HEK293 (cell line): ENCODE results near the gene PIM2.
A peak's percentile ranks its signal among the peaks of the same experiment; 100 is the strongest.

Experiments
- GLIS1 ChIP-seq: fragments of 450-650 bp; formaldehyde crosslinking; IDR thresholded peaks from 2 replicates; pipeline ENCODE4 v1.5.1; 2016; ENCODE audit warnings: missing biosample characterization, missing genetic modification characterization
- PRDM10 ChIP-seq: fragments of 450-650 bp; formaldehyde crosslinking; IDR thresholded peaks from 2 replicates; pipeline ENCODE4 v1.5.1; 2016; ENCODE audit warnings: missing biosample characterization, missing genetic modification characterization
- REST ChIP-seq: fragments of 450-650 bp; formaldehyde crosslinking; IDR thresholded peaks from 2 replicates; pipeline ENCODE4 v1.5.1; 2016; ENCODE audit warnings: missing biosample characterization, missing genetic modification characterization
- SP2 ChIP-seq: fragments of 450-650 bp; formaldehyde crosslinking; IDR thresholded peaks from 2 replicates; pipeline ENCODE4 v1.5.1; 2016; ENCODE audit warnings: missing biosample characterization, missing genetic modification characterization
- ZBTB10 ChIP-seq: fragments of 450-650 bp; formaldehyde crosslinking; IDR thresholded peaks from 2 replicates; pipeline ENCODE4 v1.5.1; 2016; ENCODE audit warnings: missing biosample characterization, missing genetic modification characterization
- ZBTB17 ChIP-seq: fragments of 450-650 bp; formaldehyde crosslinking; IDR thresholded peaks from 2 replicates; pipeline ENCODE4 v1.5.1; 2016; ENCODE audit warnings: missing biosample characterization, missing genetic modification characterization
- ZBTB26 ChIP-seq: fragments of 450-650 bp; formaldehyde crosslinking; optimal IDR thresholded peaks from 2 replicates; pipeline ENCODE3; 2016; ENCODE audit warnings: missing biosample characterization, mild to moderate bottlenecking, missing genetic modification characterization
- ZBTB7A ChIP-seq: fragments of 450-650 bp; formaldehyde crosslinking; IDR thresholded peaks from 2 replicates; pipeline ENCODE4 v1.5.1; 2016; ENCODE audit warnings: low read depth, missing biosample characterization, missing genetic modification characterization
- ZFP3 ChIP-seq: fragments of 450-650 bp; formaldehyde crosslinking; IDR thresholded peaks from 2 replicates; pipeline ENCODE4 v1.5.1; 2016; ENCODE audit warnings: low read depth, missing biosample characterization, missing genetic modification characterization
- ZFP37 ChIP-seq: fragments of 450-650 bp; formaldehyde crosslinking; IDR thresholded peaks from 2 replicates; pipeline ENCODE4 v1.5.1; 2016; ENCODE audit warnings: missing biosample characterization, missing genetic modification characterization
- ZFP41 ChIP-seq: fragments of 450-650 bp; formaldehyde crosslinking; IDR thresholded peaks from 2 replicates; pipeline ENCODE4 v1.5.1; 2016; ENCODE audit warnings: missing biosample characterization, missing genetic modification characterization, borderline replicate concordance
- ZNF121 ChIP-seq: fragments of 450-650 bp; formaldehyde crosslinking; IDR thresholded peaks from 2 replicates; pipeline ENCODE4 v1.5.1; 2016; ENCODE audit warnings: missing biosample characterization, missing genetic modification characterization
- ZNF169 ChIP-seq: fragments of 450-650 bp; formaldehyde crosslinking; IDR thresholded peaks from 2 replicates; pipeline ENCODE4 v1.5.1; 2016; ENCODE audit warnings: missing biosample characterization, missing genetic modification characterization
- ZNF184 ChIP-seq: fragments of 450-650 bp; IDR thresholded peaks from 2 replicates; pipeline ENCODE4 v1.5.1; 2018; ENCODE audit warnings: missing biosample characterization, mild to moderate bottlenecking, missing genetic modification characterization
- ZNF239 ChIP-seq: fragments of 450-650 bp; formaldehyde crosslinking; IDR thresholded peaks from 2 replicates; pipeline ENCODE4 v1.5.1; 2016; ENCODE audit warnings: missing biosample characterization, missing genetic modification characterization
- ZNF311 ChIP-seq: fragments of 450-650 bp; formaldehyde crosslinking; IDR thresholded peaks from 2 replicates; pipeline ENCODE4 v1.5.1; 2017; ENCODE audit warnings: missing biosample characterization, missing genetic modification characterization, borderline replicate concordance
- ZNF341 ChIP-seq: fragments of 450-650 bp; formaldehyde crosslinking; IDR thresholded peaks from 2 replicates; pipeline ENCODE4; 2016; ENCODE audit warnings: low read depth, missing biosample characterization, missing genetic modification characterization
- ZNF354C ChIP-seq: fragments of 450-650 bp; formaldehyde crosslinking; IDR thresholded peaks from 2 replicates; pipeline ENCODE4 v1.5.1; 2016; ENCODE audit warnings: missing biosample characterization, missing genetic modification characterization, low read depth, borderline replicate concordance
- ZNF362 ChIP-seq: fragments of 450-650 bp; formaldehyde crosslinking; IDR thresholded peaks from 2 replicates; pipeline ENCODE4 v1.5.1; 2016; ENCODE audit warnings: missing biosample characterization, missing genetic modification characterization
- ZNF366 ChIP-seq: fragments of 450-650 bp; formaldehyde crosslinking; conservative IDR thresholded peaks from 2 replicates; pipeline ENCODE4 v1.5.1; 2016; ENCODE audit warnings: missing biosample characterization, missing genetic modification characterization
- ZNF37A ChIP-seq: fragments of 450-650 bp; IDR thresholded peaks from 2 replicates; pipeline ENCODE4 v1.5.1; 2018; ENCODE audit warnings: missing biosample characterization, missing genetic modification characterization
- ZNF654 ChIP-seq: fragments of 450-650 bp; formaldehyde crosslinking; IDR thresholded peaks from 2 replicates; pipeline ENCODE4 v1.5.1; 2016; ENCODE audit warnings: low read depth, missing biosample characterization, missing genetic modification characterization
- TF ChIP-seq, protein P1 (sequence below): IDR thresholded peaks from 2 replicates; pipeline ENCODE4 v1.6.1; 2011; ENCODE audit warnings: mild to moderate bottlenecking, low read depth, low read length, borderline replicate concordance
- TF ChIP-seq, protein P2 (sequence below): fragments of 450-650 bp; formaldehyde crosslinking; IDR thresholded peaks from 2 replicates; pipeline ENCODE4 v1.5.1; 2017; ENCODE audit warnings: missing biosample characterization, missing genetic modification characterization
- TF ChIP-seq, protein P3 (sequence below): fragments of 450-650 bp; formaldehyde crosslinking; IDR thresholded peaks from 2 replicates; pipeline ENCODE4 v1.5.1; 2016; ENCODE audit warnings: missing biosample characterization, missing genetic modification characterization

The PIM2 gene

DNA sequence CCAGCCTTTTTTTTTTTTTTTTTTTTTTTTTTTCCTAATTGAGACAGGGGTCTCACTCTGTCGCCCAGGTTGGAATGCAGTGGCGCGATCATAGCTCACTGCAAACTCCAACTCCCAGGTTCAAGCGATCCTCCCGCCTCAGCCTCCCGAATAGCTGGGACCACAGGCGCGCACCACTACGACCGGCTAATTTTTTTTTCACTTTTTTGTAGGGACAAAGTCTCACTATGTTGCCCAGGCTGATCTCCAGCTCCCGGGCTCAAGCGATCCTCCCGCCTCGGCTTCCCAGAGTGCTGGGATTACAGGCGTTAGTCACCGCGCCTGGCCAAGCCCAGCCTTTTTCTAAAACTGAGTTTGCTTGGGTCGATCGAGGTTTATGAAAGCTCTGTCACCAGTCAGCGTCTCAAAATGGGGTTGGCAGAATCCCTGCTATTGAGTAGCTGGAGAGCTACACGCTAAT lies 39.8 kb upstream of the PIM2 start (continued):
- TF ChIP-seq REST (tag by site-specific recombination) (no peak), ZNF366 (tag by site-specific recombination) (0 out of 2 replicates have a peak, but pooled peaks have one; percentile 19), ZFP37 (tag by site-specific recombination) (no peak), ZNF341 (tag by site-specific recombination) (no peak), ZNF239 (tag by site-specific recombination) (no peak), ZNF354C (tag by site-specific recombination) (no peak), ZBTB10 (tag by site-specific recombination) (no peak), ZFP3 (tag by site-specific recombination) (no peak), ZNF184 (tag by site-specific recombination) (no peak; the same call in 1 of the 2 replicates), ZNF311 (tag by site-specific recombination) (no peak), ZNF654 (no peak), SP2 (tag by site-specific recombination) (no peak), PRDM10 (tag by site-specific recombination) (peak; percentile 49), ZNF169 (tag by site-specific recombination) (no peak), ZNF362 (peak; percentile 100), ZBTB26 (tag by site-specific recombination) (no peak), ZBTB17 (tag by site-specific recombination) (peak; percentile 85), ZFP41 (no peak), GLIS1 (tag by site-specific recombination) (no peak), ZNF37A (tag by site-specific recombination) (no peak), ZBTB7A (tag by site-specific recombination) (no peak), ZNF121 (tag by site-specific recombination) (peak; percentile 95)
- TF ChIP-seq, protein P1, sequence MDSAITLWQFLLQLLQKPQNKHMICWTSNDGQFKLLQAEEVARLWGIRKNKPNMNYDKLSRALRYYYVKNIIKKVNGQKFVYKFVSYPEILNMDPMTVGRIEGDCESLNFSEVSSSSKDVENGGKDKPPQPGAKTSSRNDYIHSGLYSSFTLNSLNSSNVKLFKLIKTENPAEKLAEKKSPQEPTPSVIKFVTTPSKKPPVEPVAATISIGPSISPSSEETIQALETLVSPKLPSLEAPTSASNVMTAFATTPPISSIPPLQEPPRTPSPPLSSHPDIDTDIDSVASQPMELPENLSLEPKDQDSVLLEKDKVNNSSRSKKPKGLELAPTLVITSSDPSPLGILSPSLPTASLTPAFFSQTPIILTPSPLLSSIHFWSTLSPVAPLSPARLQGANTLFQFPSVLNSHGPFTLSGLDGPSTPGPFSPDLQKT: no peak
- TF ChIP-seq, protein P2, sequence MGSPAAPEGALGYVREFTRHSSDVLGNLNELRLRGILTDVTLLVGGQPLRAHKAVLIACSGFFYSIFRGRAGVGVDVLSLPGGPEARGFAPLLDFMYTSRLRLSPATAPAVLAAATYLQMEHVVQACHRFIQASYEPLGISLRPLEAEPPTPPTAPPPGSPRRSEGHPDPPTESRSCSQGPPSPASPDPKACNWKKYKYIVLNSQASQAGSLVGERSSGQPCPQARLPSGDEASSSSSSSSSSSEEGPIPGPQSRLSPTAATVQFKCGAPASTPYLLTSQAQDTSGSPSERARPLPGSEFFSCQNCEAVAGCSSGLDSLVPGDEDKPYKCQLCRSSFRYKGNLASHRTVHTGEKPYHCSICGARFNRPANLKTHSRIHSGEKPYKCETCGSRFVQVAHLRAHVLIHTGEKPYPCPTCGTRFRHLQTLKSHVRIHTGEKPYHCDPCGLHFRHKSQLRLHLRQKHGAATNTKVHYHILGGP (tag by site-specific recombination): no peak
- TF ChIP-seq, protein P3, sequence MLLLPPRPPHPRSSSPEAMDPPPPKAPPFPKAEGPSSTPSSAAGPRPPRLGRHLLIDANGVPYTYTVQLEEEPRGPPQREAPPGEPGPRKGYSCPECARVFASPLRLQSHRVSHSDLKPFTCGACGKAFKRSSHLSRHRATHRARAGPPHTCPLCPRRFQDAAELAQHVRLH (tag by site-specific recombination): no peak
